A673 (cell line): Measurements from ENCODE around the gene P2RY6. TPM values are rescaled to one million over a fixed set of nuclear protein-coding genes. Genes with fewer than 3 reads are reported as not detected.

Experiments used
- BruUV-seq: library from RNA; stranded (reverse); fragments of 400-500 nt; replicated peaks from 2 replicates; lab custom pipeline; 2021; lab: Mats Ljungman, UMichigan
- CTCF ChIA-PET: fragments of 300-600 bp; sonication (Branson Sonifier 250); formaldehyde crosslinking; loops from one replicate; lab custom pipeline; 2022; ENCODE audit warnings: antibody characterized with exemption; lab: Charles Lee
- POLR2A ChIA-PET: fragments of 300-600 bp; sonication (Branson Sonifier 250); formaldehyde crosslinking; loops from one replicate; lab custom pipeline; 2022; ENCODE audit warnings: antibody characterized with exemption; ENCODE audit not compliant: low non-redundant PET; lab: Charles Lee
- DNase-seq: peaks from one replicate; pipeline ENCODE4 v3.0.0-alpha.2; 2015; ENCODE audit warnings: low spot score
- H3K27ac ChIP-seq: fragments of 200-600 bp; sonication (generic); 2 replicates; pipeline ENCODE4 v1.5.1; 2016; ENCODE audit warnings: mixed run types, low read depth, mild to moderate bottlenecking, mixed read lengths, antibody characterized with exemption, low read length; ENCODE audit not compliant: poor library complexity, severe bottlenecking
- H3K27me3 ChIP-seq: fragments of 200-600 bp; sonication (generic); replicated peaks from 2 replicates; pipeline ENCODE4 v1.6.1; 2017; ENCODE audit warnings: mixed run types, low read depth, mild to moderate bottlenecking, mixed read lengths, antibody characterized with exemption, low read length; ENCODE audit not compliant: insufficient read depth, poor library complexity
- H3K36me3 ChIP-seq: fragments of 200-600 bp; sonication (generic); 2 replicates; pipeline ENCODE4 v1.6.1; 2016; ENCODE audit warnings: mixed run types, mild to moderate bottlenecking, mixed read lengths, antibody characterized with exemption, low read length; ENCODE audit not compliant: insufficient read depth, poor library complexity, severe bottlenecking
- H3K4me1 ChIP-seq: fragments of 200-600 bp; sonication (generic); 2 replicates; pipeline ENCODE4 v1.6.1; 2017; ENCODE audit warnings: mixed run types, mild to moderate bottlenecking, mixed read lengths, antibody characterized with exemption, low read length; ENCODE audit not compliant: insufficient read depth, poor library complexity, severe bottlenecking
- H3K4me3 ChIP-seq: fragments of 200-600 bp; sonication (generic); 2 replicates; pipeline ENCODE4 v1.5.1; 2016; ENCODE audit warnings: low read depth, mixed run types, mild to moderate bottlenecking, mixed read lengths, low read length; ENCODE audit not compliant: poor library complexity, severe bottlenecking
- H3K9me3 ChIP-seq: fragments of 200-600 bp; sonication (generic); 2 replicates; pipeline ENCODE4 v1.6.1; 2016; ENCODE audit warnings: mixed run types, low read depth, mild to moderate bottlenecking, mixed read lengths, antibody characterized with exemption, low read length; ENCODE audit not compliant: poor library complexity, severe bottlenecking
- CTCF ChIP-seq: fragments of 300-800, 200-600 bp; sonication (generic); conservative IDR thresholded peaks from 2 replicates; pipeline ENCODE4 v1.5.1; 2017; ENCODE audit warnings: low read depth, mild to moderate bottlenecking, antibody characterized with exemption, low read length, moderate library complexity, mixed read lengths
- EZH2 ChIP-seq: fragments of 200-600 bp; sonication (generic); IDR thresholded peaks from 2 replicates; pipeline ENCODE4 v1.6.1; 2017; ENCODE audit warnings: borderline replicate concordance, low read depth, mild to moderate bottlenecking, mixed read lengths, antibody characterized with exemption, low read length; ENCODE audit not compliant: poor library complexity, severe bottlenecking
- intact Hi-C: fragments of 100-400 bp; cut with micrococcal nuclease; formaldehyde crosslinking; loops from one replicate; pipeline ENCODE4 v1.10.0; 2022; ENCODE audit not compliant: unreplicated experiment
- total RNA-seq: library from RNA; stranded (reverse); gene quantifications from 2 replicates; pipeline ENCODE4 v1.2.3, GENCODE V29; 2021

P2RY6 gene
- total RNA-seq, 1 experiment from 2014 or later: 0.43 TPM

GRCh38 chr11:73307323-73308002 lies 35.3 kb downstream of the P2RY6 start:
- BruUV-seq: no TSS peak
- ChIA-PET CTCF (interaction anchor here (0.6 to 2.6 kb wide), 15 partner anchors 10 to 1934 kb away, joined by 3 to 60 read pairs (median 5); no protein-coding TSS in a partner anchor), POLR2A (interaction anchor here (0.6 to 0.8 kb wide), 5 partner anchors 10 to 453 kb away, joined by 4 to 10 read pairs (median 7); partner anchors contain the start of genes FAM168A and RAB6A)
- H3K27ac ChIP-seq: peak overlapping the region; percentile 83
- peaks cover 24% of the 10 kb centered on the region for H3K4me1 ChIP-seq
- DNase-seq: peak; percentile 100
- H3K36me3 ChIP-seq: no peaks in the 10 kb centered on the region
- no peaks in the 10 kb centered on the region for H3K27me3 ChIP-seq
- intact Hi-C loops: loop anchor here (1.0 kb wide), 2 partner anchors 28 to 86 kb away; no protein-coding TSS in a partner anchor
- peak overlapping the region; percentile 72 for H3K4me3 ChIP-seq
- no peaks in the 10 kb centered on the region for H3K9me3 ChIP-seq
- TF ChIP-seq EZH2: no peak
- TF ChIP-seq CTCF: peak; percentile 98

- H3K4me1 ChIP-seq: peaks cover 28% of the 10 kb centered on the region
- intact Hi-C loops: no loop called here
- H3K27ac ChIP-seq: peak within 1 kb of the TSS; percentile 83
- no peaks in the 10 kb centered on the region for H3K36me3 ChIP-seq
- BruUV-seq: TSS peak; percentile 44
- ChIA-PET POLR2A (no interaction called here), CTCF (interaction anchor here (0.6 to 2.6 kb wide), 12 partner anchors 9 to 157 kb away, joined by 3 to 60 read pairs (median 7); no protein-coding TSS in a partner anchor)
- peak within 1 kb of the TSS; percentile 72 for H3K4me3 ChIP-seq
- no peaks in the 10 kb centered on the region for H3K9me3 ChIP-seq
- no peaks in the 10 kb centered on the region for H3K27me3 ChIP-seq
- DNase-seq: peak; percentile 94
- TF ChIP-seq EZH2 (no peak), CTCF (no peak)
Observed at GRCh38 chr11:73308003-73308960, 36.1 kb downstream of the P2RY6 start, which contains the start of gene ARHGEF17. ARHGEF17 (plus strand) TSS chr11:73308276; CDS start chr11:73308639, 363 bp downstream.
